IPS DF 6.9 (cell line): ENCODE measurements around the gene FXR2.
"Not testable (repeated sequence)": the region's sequence is repeated elsewhere in the genome, so short reads cannot be mapped to it uniquely, and the experiment has no call there.

Experiments used
- DNase-seq: peaks from one replicate; pipeline ENCODE4 v3.0.0-alpha.2; 2013; ENCODE audit warnings: low read depth, low spot score
- H3K27ac ChIP-seq: one replicate; pipeline ENCODE4 v1.5.1; 2013; ENCODE audit warnings: low read length, control low read depth
- H3K27me3 ChIP-seq: 2 replicates; pipeline ENCODE4 v1.6.1; 2013; ENCODE audit warnings: mild to moderate bottlenecking, low read length; ENCODE audit not compliant: control insufficient read depth, insufficient read depth
- H3K36me3 ChIP-seq: 2 replicates; pipeline ENCODE4 v1.6.1; 2013; ENCODE audit warnings: low read length; ENCODE audit not compliant: control insufficient read depth, insufficient read depth
- H3K4me1 ChIP-seq: 2 replicates; pipeline ENCODE4 v1.6.1; 2013; ENCODE audit warnings: low read length; ENCODE audit not compliant: control insufficient read depth, insufficient read depth
- H3K4me3 ChIP-seq: 2 replicates; pipeline ENCODE4 v1.5.1; 2013; ENCODE audit warnings: mild to moderate bottlenecking, low read length
- H3K9me3 ChIP-seq: 2 replicates; pipeline ENCODE4 v1.6.1; 2013; ENCODE audit warnings: low read length, inconsistent platforms; ENCODE audit not compliant: control insufficient read depth, insufficient read depth
- WGBS: extraction: QIAGEN DNeasy Blood & Tissue Kit; methylation state at CpG from one replicate; pipeline ENCODE4 v1.1.7; 2013; ENCODE audit warnings: mixed read lengths, missing lambda C conversion rate; ENCODE audit not compliant: insufficient read length, insufficient coverage; 5-methylcytosine and 5-hydroxymethylcytosine counted together

The FXR2 gene

GRCh38 chr17:7612294-7612640 is 2.4 kb downstream of the FXR2 start:
- no peak for DNase-seq
- Histone ChIP-seq H3K4me3 (no peak overlapping the region), H3K27me3 (no peaks in the 10 kb centered on the region), H3K4me1 (peaks cover 2% of the 10 kb centered on the region; the same call in 1 of the 2 replicates), H3K27ac (no peak overlapping the region), H3K36me3 (no peaks in the 10 kb centered on the region), H3K9me3 (no peaks in the 10 kb centered on the region)
- no CpG with 5 or more reads among the region's 1 CpG for WGBS

GRCh38 chr17:7611635-7612293 is 2.9 kb downstream of the FXR2 start:
- no peak overlapping the region for H3K4me3 ChIP-seq
- H3K27ac ChIP-seq, result no peak overlapping the region
- no peak for DNase-seq
- H3K27me3 ChIP-seq, result no peaks in the 10 kb centered on the region
- peaks cover 2% of the 10 kb centered on the region; the same call in 1 of the 2 replicates for H3K4me1 ChIP-seq
- WGBS, result no CpG with 5 or more reads among the region's 3 CpGs
- H3K9me3 ChIP-seq, result no peaks in the 10 kb centered on the region
- no peaks in the 10 kb centered on the region for H3K36me3 ChIP-seq

GRCh38 chr17:7610641-7611040 is 4.1 kb downstream of the FXR2 start:
- no peak overlapping the region for H3K4me3 ChIP-seq
- no peaks in the 10 kb centered on the region for H3K27me3 ChIP-seq
- H3K27ac ChIP-seq, result no peak overlapping the region
- no peak for DNase-seq
- peaks cover 2% of the 10 kb centered on the region; the same call in 1 of the 2 replicates for H3K4me1 ChIP-seq
- H3K36me3 ChIP-seq, result no peaks in the 10 kb centered on the region
- WGBS, result no CpG with 5 or more reads among the region's 2 CpGs
- no peaks in the 10 kb centered on the region for H3K9me3 ChIP-seq

GRCh38 chr17:7606280-7606679 is 8.4 kb downstream of the FXR2 start:
- H3K27me3 ChIP-seq, result no peaks in the 10 kb centered on the region
- H3K9me3 ChIP-seq, result no peaks in the 10 kb centered on the region
- no peak overlapping the region for H3K4me3 ChIP-seq
- WGBS, result no CpG with 5 or more reads among the region's 4 CpGs
- H3K36me3 ChIP-seq, result peaks cover 6% of the 10 kb centered on the region; the same call in 1 of the 2 replicates
- no peak overlapping the region for H3K27ac ChIP-seq
- DNase-seq, result no peak
- no peaks in the 10 kb centered on the region for H3K4me1 ChIP-seq

- H3K4me3 ChIP-seq, H3K27me3 ChIP-seq, H3K4me1 ChIP-seq, DNase-seq, H3K36me3 ChIP-seq, H3K27ac ChIP-seq, H3K9me3 ChIP-seq: not testable (repeated sequence)
- WGBS, result no CpG with 5 or more reads among the region's 5 CpGs
Observed at GRCh38 chr17:7597561-7597960, 17.1 kb downstream of the FXR2 start.

- H3K4me3 ChIP-seq, result no peak overlapping the region
- no CpG with 5 or more reads among the region's 12 CpGs for WGBS
- no peak for DNase-seq
- H3K36me3 ChIP-seq, result peaks cover 14% of the 10 kb centered on the region; the same call in 1 of the 2 replicates
- no peaks in the 10 kb centered on the region for H3K9me3 ChIP-seq
- peaks cover 4% of the 10 kb centered on the region; the same call in 1 of the 2 replicates for H3K4me1 ChIP-seq
- H3K27me3 ChIP-seq, result no peaks in the 10 kb centered on the region
- no peak overlapping the region for H3K27ac ChIP-seq
Observed at GRCh38 chr17:7593296-7593695, 21.4 kb downstream of the FXR2 start.

- DNase-seq, result no peak
- no peak overlapping the region for H3K27ac ChIP-seq
- no CpG with 5 or more reads among the region's 23 CpGs for WGBS
- H3K4me3 ChIP-seq, result no peak overlapping the region
- no peaks in the 10 kb centered on the region for H3K9me3 ChIP-seq
- no peaks in the 10 kb centered on the region for H3K27me3 ChIP-seq
- H3K4me1 ChIP-seq, result peaks cover 5% of the 10 kb centered on the region; the same call in 1 of the 2 replicates
- peaks cover 14% of the 10 kb centered on the region; the same call in 1 of the 2 replicates for H3K36me3 ChIP-seq
Observed at GRCh38 chr17:7592422-7593021, 22.2 kb downstream of the FXR2 start.

GRCh38 chr17:7591596-7591995 is 23.1 kb downstream of the FXR2 start:
- no peak for DNase-seq
- peaks cover 14% of the 10 kb centered on the region; the same call in 1 of the 2 replicates for H3K36me3 ChIP-seq
- no peaks in the 10 kb centered on the region for H3K9me3 ChIP-seq
- H3K4me1 ChIP-seq, result peaks cover 5% of the 10 kb centered on the region; the same call in 1 of the 2 replicates
- WGBS, result no CpG with 5 or more reads among the region's 5 CpGs
- H3K27ac ChIP-seq, result no peak overlapping the region
- H3K27me3 ChIP-seq, result no peaks in the 10 kb centered on the region
- H3K4me3 ChIP-seq, result no peak overlapping the region

- Histone ChIP-seq H3K36me3 (peaks cover 11% of the 10 kb centered on the region; the same call in 1 of the 2 replicates), H3K4me1 (peaks cover 5% of the 10 kb centered on the region; the same call in 1 of the 2 replicates), H3K27me3 (no peaks in the 10 kb centered on the region), H3K4me3 (no peak overlapping the region), H3K27ac (no peak overlapping the region), H3K9me3 (no peaks in the 10 kb centered on the region)
- no peak for DNase-seq
- no CpG with 5 or more reads among the region's 4 CpGs for WGBS
Observed at GRCh38 chr17:7590743-7591142, 24.0 kb downstream of the FXR2 start.

- Histone ChIP-seq H3K4me3 (peak within 1 kb of the TSS; percentile 57; the same call in 1 of the 2 replicates), H3K36me3 (peaks cover 9% of the 10 kb centered on the region; the same call in 1 of the 2 replicates), H3K27me3 (no peaks in the 10 kb centered on the region), H3K9me3 (no peaks in the 10 kb centered on the region), H3K27ac (no peak within 1 kb of the TSS), H3K4me1 (peaks cover 5% of the 10 kb centered on the region; the same call in 1 of the 2 replicates)
- no CpG with 5 or more reads among the region's 24 CpGs for WGBS
- DNase-seq, result no peak
Observed at GRCh38 chr17:7589891-7590691, 24.6 kb downstream of the FXR2 start, which contains the start of gene SOX15. TSS of gene SOX15 (minus strand) at chr17:7590094. CDS start at chr17:7589676, 418 bp downstream.
